GM10266 (cell line): ENCODE data around the gene DNAJA2.
"Not testable (repeated sequence)": the region's sequence is repeated elsewhere in the genome, so short reads cannot be mapped to it uniquely, and the experiment has no call there.

Experiments used
- DNase-seq: peaks from one replicate; pipeline ENCODE4 v3.0.0; 2012; ENCODE audit errors: extremely low spot score
- TF ChIP-seq, protein P1 (sequence below): IDR thresholded peaks from 2 replicates; pipeline ENCODE4 v1.5.1; 2012; ENCODE audit warnings: mild to moderate bottlenecking, low read depth; ENCODE audit not compliant: control insufficient read depth, insufficient read depth; ENCODE audit errors: missing control alignments

The DNAJA2 gene

DNA sequence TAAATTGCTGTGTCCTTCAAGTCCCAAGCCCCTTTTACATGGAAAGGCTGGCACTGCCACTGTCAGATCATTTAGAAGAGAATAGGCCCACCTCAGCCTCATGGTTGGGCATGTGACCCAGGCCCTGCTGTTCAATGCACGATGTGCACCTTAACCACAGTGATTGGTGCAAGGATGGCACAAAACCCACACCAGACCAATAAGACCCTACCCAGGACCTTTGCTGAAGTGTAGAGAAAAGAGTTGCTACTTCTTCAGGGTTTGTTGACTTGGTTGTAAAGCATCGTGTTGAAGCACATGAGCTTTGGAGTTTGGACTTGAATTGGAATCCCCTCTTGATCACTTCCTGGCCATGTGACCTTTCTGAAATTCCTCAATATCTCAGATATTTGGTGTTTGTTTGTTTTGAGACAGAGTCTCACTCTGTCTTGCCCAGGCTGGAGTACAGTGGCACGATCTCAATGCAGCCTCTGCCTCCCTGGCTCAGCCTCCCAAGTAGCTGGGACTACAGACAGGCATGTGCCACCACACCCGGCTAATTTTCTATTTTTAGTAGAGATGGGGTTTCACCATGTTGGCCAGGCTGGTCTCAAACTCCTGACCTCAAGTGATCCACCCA is 24.8 kb downstream of the DNAJA2 start:
- DNase-seq: no peak
- TF ChIP-seq, protein P1, sequence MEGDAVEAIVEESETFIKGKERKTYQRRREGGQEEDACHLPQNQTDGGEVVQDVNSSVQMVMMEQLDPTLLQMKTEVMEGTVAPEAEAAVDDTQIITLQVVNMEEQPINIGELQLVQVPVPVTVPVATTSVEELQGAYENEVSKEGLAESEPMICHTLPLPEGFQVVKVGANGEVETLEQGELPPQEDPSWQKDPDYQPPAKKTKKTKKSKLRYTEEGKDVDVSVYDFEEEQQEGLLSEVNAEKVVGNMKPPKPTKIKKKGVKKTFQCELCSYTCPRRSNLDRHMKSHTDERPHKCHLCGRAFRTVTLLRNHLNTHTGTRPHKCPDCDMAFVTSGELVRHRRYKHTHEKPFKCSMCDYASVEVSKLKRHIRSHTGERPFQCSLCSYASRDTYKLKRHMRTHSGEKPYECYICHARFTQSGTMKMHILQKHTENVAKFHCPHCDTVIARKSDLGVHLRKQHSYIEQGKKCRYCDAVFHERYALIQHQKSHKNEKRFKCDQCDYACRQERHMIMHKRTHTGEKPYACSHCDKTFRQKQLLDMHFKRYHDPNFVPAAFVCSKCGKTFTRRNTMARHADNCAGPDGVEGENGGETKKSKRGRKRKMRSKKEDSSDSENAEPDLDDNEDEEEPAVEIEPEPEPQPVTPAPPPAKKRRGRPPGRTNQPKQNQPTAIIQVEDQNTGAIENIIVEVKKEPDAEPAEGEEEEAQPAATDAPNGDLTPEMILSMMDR: no peak

DNA sequence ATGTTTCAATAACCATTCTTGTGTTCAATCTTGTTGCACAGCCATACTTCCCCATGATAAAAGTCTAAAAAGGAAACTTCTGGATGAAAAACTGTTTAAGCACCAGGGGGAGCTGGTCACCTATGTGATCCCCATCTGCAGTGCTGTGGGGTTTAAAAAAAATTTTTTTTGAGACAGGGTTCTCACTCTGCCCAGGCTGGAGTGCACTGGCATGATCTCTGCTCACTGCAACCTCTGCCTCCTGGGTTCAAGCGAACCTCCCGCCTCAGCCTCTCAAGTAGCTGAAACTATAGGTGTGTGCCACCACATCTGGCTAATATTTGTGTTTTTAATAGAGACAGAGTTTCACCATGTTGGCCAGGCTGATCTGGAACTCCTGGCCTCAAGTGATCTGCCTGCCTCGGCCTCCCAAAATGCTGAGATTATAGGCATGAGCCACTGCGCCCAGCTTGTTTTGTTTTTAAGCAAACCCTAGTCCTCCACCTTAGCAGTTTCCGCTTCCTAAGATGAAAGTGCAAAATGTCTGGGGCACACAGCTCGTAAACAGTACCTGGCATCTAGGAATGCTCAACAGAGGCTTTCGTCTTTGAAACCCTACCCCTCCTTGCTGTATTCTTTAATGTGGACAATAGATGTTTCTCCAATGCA is 25.4 kb downstream of the DNAJA2 start:
- DNase-seq: peak; percentile 50
- TF ChIP-seq, protein P1: peak; percentile 54

DNA sequence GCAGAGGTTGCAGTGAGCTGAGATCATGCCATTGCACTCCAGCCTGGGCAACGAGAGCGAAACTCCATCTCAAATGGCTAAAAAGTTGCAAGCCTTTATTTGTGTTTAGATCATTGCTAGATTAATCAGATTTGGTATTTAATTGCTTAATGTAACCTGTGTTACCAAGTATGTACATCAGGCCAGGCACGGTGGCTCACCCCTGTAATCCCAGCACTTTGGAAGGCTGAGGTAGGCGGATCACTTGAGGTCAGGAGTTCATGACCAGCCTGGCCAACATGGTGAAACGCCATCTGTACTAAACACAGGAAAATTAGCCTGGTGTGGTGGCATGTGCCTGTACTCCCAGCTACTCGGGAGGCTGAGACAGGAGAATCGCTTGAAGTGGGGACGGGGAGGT is 28.8 kb downstream of the DNAJA2 start:
- DNase-seq: not testable (repeated sequence)

DNA sequence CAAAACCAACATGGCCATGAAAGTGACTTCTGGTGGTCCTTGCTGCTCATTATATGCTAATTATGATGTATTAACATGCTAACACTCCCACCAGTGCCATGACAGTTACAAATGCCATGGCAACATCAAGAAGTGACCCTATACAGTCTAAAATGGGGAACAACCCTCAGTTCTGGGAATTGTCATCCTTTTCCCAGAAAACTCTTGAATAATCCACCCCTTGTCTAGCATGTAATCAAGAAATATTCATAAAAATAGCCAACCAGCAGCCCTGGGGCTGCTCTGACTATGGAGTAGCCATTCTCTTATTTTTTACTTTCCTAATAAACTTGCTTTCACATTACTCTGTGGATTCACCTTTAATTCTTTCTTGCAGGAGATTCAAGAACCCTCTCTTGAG is 35.9 kb downstream of the DNAJA2 start:
- TF ChIP-seq, protein P1: no peak
- DNase-seq: no peak

DNA sequence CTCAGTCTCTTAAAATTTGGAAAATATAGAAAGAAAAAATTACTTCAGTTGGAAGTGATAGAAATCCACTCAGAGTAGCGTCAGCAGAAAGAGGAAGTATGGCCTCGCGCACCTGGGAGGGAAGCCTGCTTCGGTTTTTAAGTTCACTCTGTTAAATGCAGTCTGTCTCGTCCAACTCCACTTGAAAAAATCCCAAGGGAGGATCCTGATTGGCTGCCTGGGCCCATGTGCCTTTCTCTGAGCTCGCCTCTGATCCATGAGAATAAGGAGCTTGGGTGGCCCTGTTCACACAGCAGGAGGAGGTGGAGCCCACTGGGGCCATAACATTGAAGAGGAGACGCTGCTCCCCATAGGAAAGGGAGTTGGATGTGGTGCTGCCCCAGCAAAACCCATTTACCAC is 40.7 kb downstream of the DNAJA2 start:
- no peak for DNase-seq
- TF ChIP-seq, protein P1: no peak

DNA sequence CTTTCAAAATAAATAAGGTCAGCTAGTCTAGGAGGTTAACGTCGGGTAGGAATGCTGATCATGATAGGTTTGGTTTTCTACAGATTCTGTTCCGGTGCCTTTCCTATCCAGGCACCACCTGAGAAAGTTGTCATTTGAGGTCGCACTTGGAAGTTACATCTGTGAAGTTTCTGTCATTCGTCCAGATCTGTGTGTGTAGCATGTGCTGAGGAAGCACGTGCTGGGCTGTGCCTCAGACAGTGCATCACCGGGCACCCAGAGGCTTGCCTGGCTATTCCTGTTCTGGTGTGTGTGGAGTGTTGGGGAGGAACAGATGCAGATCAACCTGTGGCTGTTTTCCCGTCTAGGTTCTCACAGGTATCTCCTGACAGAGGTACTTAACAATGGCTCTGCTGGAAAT is 42.6 kb downstream of the DNAJA2 start:
- TF ChIP-seq, protein P1: no peak
- no peak for DNase-seq

DNA sequence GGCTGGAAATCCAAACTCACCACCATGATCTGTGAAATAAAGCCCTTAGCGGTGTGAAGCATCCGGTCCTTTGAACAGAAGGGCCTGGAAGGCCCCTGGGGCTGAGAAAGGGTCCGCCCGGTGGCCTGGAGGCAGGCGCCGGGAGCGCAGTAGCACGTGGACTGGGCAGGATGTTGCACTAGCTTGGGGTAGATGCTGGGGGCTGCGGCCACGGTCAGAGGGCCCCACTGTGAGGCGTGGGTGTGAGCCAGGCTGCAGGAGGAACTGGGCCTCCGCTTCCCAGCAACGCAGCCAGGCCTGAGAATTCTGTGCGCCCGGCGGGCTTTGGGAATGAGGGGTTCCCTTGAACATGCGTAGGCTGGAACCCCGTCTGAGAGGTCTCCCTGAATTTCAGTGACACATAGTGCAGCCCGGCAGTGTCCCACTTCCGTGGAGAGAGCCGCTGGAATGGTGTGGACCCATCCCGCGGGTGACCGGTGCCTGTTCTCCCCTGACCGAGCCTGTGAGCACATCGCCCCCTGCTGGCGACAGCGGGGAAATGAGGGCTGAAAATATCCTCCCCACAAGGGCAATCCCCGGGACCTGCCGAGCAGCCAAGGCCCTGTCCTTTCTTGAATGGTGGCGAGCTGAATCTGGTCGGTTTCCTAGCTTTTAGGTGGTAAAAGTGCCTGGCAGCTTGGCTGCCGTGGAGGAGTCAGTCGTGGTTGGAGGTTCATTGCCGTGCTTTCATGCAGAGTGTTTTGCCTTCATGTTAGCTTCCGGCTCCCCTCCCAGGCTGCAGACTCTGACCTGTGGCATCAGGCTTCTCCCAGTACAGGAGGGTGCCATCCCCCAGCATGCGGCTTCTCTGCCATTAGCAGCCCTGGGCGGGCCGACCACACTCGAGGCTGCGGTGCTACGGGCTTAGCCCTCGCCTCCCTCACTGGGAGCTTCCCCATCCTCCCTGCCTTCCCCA is 43.8 kb downstream of the DNAJA2 start:
- peak; percentile 78 for DNase-seq
- TF ChIP-seq, protein P1: peak; percentile 92
